ENCODE results near the gene IGFBP4. TPM values are rescaled to one million over a fixed set of nuclear protein-coding genes. Genes with fewer than 3 reads are reported as not detected.

Gene IGFBP4
- total and polyA plus RNA-seq, 2 of the 4 experiments (the other 2 are of a cell fraction) = 308 to 1,187 TPM

DNA sequence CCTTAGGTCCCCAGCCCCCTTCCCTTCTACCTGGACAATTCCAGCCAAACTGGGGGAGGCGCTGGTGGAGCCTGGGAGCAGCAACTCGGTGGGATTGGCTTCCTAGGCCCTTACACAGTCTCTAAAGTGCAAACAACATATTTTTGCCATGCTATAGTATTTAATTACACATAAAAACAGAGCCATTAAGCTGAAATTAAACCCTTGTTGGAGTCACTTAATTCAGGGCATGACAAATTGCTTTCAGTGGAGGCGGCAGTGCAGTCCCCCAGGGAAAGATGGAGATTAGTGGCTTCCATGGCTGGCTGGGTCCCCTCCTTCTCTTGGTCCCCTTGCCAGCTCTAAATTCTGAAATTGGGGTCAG lies 17.3 kb downstream of the IGFBP4 start (continued):
- TF ChIP-seq USF2 (IDR thresholded peaks at IDR 0.05; ENCODE audit: low read depth, low read length) (no peak), RAD21 (IDR thresholded peaks at IDR 0.05; ENCODE audit: low read length) (no peak)

DNA sequence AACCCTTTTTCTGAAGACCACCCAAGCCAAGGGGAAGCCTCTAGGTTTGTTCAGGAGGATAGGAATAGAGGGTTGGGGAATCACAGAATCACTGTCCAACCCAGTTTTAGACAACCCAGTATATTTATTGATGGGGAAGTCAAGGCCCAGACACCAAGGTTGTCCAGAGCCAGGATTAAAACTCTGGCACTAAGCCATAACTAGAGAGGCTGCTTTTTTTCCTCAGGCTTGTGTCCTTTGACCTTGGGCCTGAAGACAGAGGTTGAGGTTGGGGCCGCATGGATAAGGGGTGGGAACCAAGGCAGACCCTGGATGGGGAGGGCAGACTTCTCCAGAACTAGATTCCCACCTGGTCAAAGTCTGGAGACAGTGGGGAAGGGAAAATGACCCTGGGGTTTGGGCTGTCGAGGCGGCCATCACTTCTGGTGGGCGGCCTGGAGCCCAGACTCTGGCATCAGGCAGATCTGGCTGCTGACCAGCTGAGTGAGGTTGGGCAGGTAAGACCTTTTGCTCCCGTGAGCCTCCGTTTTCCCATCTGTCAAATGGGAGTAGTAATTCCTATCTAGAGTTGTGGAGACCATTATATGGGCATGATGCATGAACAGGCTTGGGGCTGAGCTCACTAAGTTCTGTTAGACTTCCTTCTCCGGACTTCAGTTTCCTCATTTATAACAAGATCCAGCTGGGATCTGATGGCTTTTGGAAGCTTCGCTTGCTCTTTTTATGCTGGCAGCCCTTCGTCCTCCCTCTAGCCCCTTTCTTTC lies 17.9 kb downstream of the IGFBP4 start:
- H2BK20ac ChIP-seq (ENCODE audit: low read depth, low read length) = no peak overlapping the region
- dilution Hi-C loops (cut with HindIII; ENCODE audit: low sequenced_read_pairs, unreplicated experiment) (no loop called here), intact Hi-C loops (cut with micrococcal nuclease) (no loop called here), in situ Hi-C loops (cut with MboI; ENCODE audit: low sequenced_read_pairs) (no loop called here)
- 0 out of 4 replicates have a peak overlapping the region, but pooled peaks of 1 of the 2 experiments have one; percentile 10 for H4K8ac ChIP-seq (ENCODE audit: low read depth in 2 of 2, low read length in 2 of 2)
- H3K56ac ChIP-seq (ENCODE audit: extremely low read depth, insufficient read depth, low read length) = no peak overlapping the region
- no peak overlapping the region for H3K18ac ChIP-seq (ENCODE audit: low read depth, low read length)
- peak overlapping the region; percentile 22; the same call in 1 of the 2 replicates for H4K91ac ChIP-seq (ENCODE audit: insufficient read depth, low read depth, low read length)
- H2BK15ac ChIP-seq (ENCODE audit: low read depth, low read length) = no peak overlapping the region
- no peak overlapping the region for H2BK120ac ChIP-seq (ENCODE audit: low read depth, low read length)
- peaks cover 37% of the 10 kb centered on the region for H3K9me1 ChIP-seq (ENCODE audit: insufficient read depth, low read length)
- peak overlapping the region; percentile 37 for H2BK5ac ChIP-seq (ENCODE audit: low read depth, low read length, poor library complexity, severe bottlenecking)
- CTCF ChIA-PET = interaction anchor here (1.5 kb wide), 1 partner anchor 97 kb away, joined by 4 read pairs; no protein-coding TSS in a partner anchor
- no peak overlapping the region for H2AFZ ChIP-seq (replicated peaks; ENCODE audit: low read length, poor library complexity)
- H3K36me3 ChIP-seq (ENCODE audit: control insufficient read depth, insufficient read depth, low read length) = peaks cover 32% of the 10 kb centered on the region
- H2AK5ac ChIP-seq (ENCODE audit: low read depth, low read length) = 0 out of 2 replicates have a peak overlapping the region, but pooled peaks have one; percentile 51
- no peak overlapping the region for H3K9ac ChIP-seq (ENCODE audit: low read depth, low read length)
- peak overlapping the region; percentile 36; the same call in 1 of the 2 replicates for H3K27ac ChIP-seq (ENCODE audit: insufficient read depth, low read length)
- peaks cover 0 to 28% of the 10 kb centered on the region in 2 experiments; a peak in 2 of 4 replicates for H3K79me1 ChIP-seq (ENCODE audit: low read depth in 1 of 2, low read length in 2 of 2)
- H3K9me3 ChIP-seq (ENCODE audit: control insufficient read depth, insufficient read depth, low read length) = no peaks in the 10 kb centered on the region
- ATAC-seq (ENCODE audit: low read depth) = no peak
- H3K4me1 ChIP-seq (ENCODE audit: control insufficient read depth, insufficient read depth, low read length) = peaks cover 29% of the 10 kb centered on the region
- H3K23ac ChIP-seq (ENCODE audit: low read depth, low read length) = no peak overlapping the region
- H3K4me3 ChIP-seq (ENCODE audit: insufficient read depth, low read depth, low read length) = no peak overlapping the region
- H4K5ac ChIP-seq (ENCODE audit: low read depth, low read length) = no peak overlapping the region
- no peak overlapping the region for H3K4me2 ChIP-seq (ENCODE audit: low read depth, low read length)
- 82% methylated on average over 3 of the region's 9 CpGs; no CpG with 5 or more reads in 1 of the 2 experiments for WGBS, 2 experiments (ENCODE audit: extremely low coverage in 2 of 2, insufficient read length in 1 of 2)
- peak overlapping the region; percentile 73 for H2AK9ac ChIP-seq (replicated peaks; ENCODE audit: low read depth, low read length, poor library complexity)
- H4K20me1 ChIP-seq (ENCODE audit: insufficient read depth, low read length) = peaks cover 35% of the 10 kb centered on the region
- H3K4ac ChIP-seq (ENCODE audit: low read depth, low read length) = peak overlapping the region; percentile 26; the same call in 1 of the 2 replicates
- no peaks in the 10 kb centered on the region for H3K27me3 ChIP-seq (ENCODE audit: control insufficient read depth, insufficient read depth, low read length)
- POLR2A ChIA-PET (ENCODE audit: unreplicated experiment) = no interaction called here
- DNase-seq = no peak
- H3K14ac ChIP-seq (replicated peaks; ENCODE audit: low read depth, low read length) = no peak overlapping the region
- BruUV-seq (replicated peaks) = no TSS peak
- no peak for TF ChIP-seq USF2 (IDR thresholded peaks at IDR 0.05; ENCODE audit: low read depth, low read length)
- TF ChIP-seq CTCF (conservative IDR thresholded peaks at IDR 0.05; ENCODE audit: low read depth, low read length) = no peak
- TF ChIP-seq MAZ (IDR thresholded peaks at IDR 0.05; ENCODE audit: borderline replicate concordance, low read depth, low read length) = no peak
- no peak for TF ChIP-seq ELK1 (IDR thresholded peaks at IDR 0.05; ENCODE audit: borderline replicate concordance, low read depth, low read length)
- TF ChIP-seq MAFK (IDR thresholded peaks at IDR 0.05; ENCODE audit: low read depth, low read length) = no peak
- TF ChIP-seq NFE2L2 (IDR thresholded peaks at IDR 0.05; ENCODE audit: low read depth, low read length) = no peak
- TF ChIP-seq FOS (IDR thresholded peaks at IDR 0.05; ENCODE audit: low read depth, low read length) = no peak
- TF ChIP-seq RFX5 (IDR thresholded peaks at IDR 0.05; ENCODE audit: low read depth, low read length) = no peak
- no peak for TF ChIP-seq SMC3 (IDR thresholded peaks at IDR 0.05; ENCODE audit: low read depth, low read length)
